K562 (cell line): Measurements from ENCODE around the gene CAPN14. TPM values are rescaled to one million over a fixed set of nuclear protein-coding genes. Genes with fewer than 3 reads are reported as not detected.

Experiments used
- ATAC-seq: fragments of 200-7000 bp; cut with Tn5 transposase; 3 replicates; pipeline ENCODE4 v1.9.1; 2020; ENCODE audit warnings: moderate library complexity
- BruUV-seq: library from RNA; stranded (reverse); fragments of 400-500 nt; replicated peaks from 2 replicates; lab custom pipeline; 2021; lab: Mats Ljungman, UMichigan
- CTCF ChIA-PET: fragments of 300-600 bp; formaldehyde crosslinking; extraction: SDS; loops from one replicate; lab custom pipeline; 2021; ENCODE audit warnings: low intra/inter-chr PET ratio; lab: Yijun Ruan, JAX
- POLR2A ChIA-PET: fragments of 300-600, 350-650 bp; sonication (Branson Sonifier 250); formaldehyde crosslinking; extraction: SDS; loops from one replicate; lab custom pipeline; 2021; ENCODE audit warnings: antibody characterized with exemption, inconsistent platforms; lab: Yijun Ruan, JAX
- DNase-seq, 4 experiments: peaks; one replicate each; pipeline versions ENCODE4 v3.0.0 to v3.0.0-alpha.2; 2011 to 2018; ENCODE audit warnings: low spot score in 3 of 4, mixed read lengths in 3 of 4; ENCODE audit errors: extremely low read depth in 1 of 4
- FAIRE-seq: peaks from 2 replicates; lab custom pipeline; 2011; peaks lifted over from hg19 to GRCh38; lab: Jason Lieb, UNC
- H2AFZ ChIP-seq: 2 replicates; pipeline ENCODE4 v1.6.0; 2011; ENCODE audit warnings: low read depth, low read length, control low read depth, inconsistent platforms
- H3K27ac ChIP-seq: fragments of 200-600 bp; 3 replicates; pipeline ENCODE4 v1.8.0; 2011; ENCODE audit warnings: low read depth, mild to moderate bottlenecking, control low read depth, inconsistent platforms, low read length, moderate library complexity, mixed read lengths; ENCODE audit errors: extremely low read depth
- H3K27me3 ChIP-seq, 2 experiments: fragments of 300-600 bp in 1 of 2; 2 replicates in 1 of 2; 3 replicates in 1 of 2; pipeline versions ENCODE4 v1.6.0 to v1.8.0; 2011; ENCODE audit warnings: inconsistent platforms in 2 of 2, low read length in 2 of 2, mild to moderate bottlenecking in 1 of 2, mixed read lengths in 1 of 2, moderate library complexity in 1 of 2; ENCODE audit not compliant: control insufficient read depth in 2 of 2, insufficient read depth in 2 of 2
- H3K36me3 ChIP-seq: fragments of 300-600 bp; 3 replicates; pipeline ENCODE4 v1.8.0; 2011; ENCODE audit warnings: mild to moderate bottlenecking, low read length, inconsistent platforms; ENCODE audit not compliant: control insufficient read depth, insufficient read depth
- H3K4me1 ChIP-seq, 2 experiments: fragments of 200-600 bp in 1 of 2; replicated peaks in 1 of 2; 2 replicates in 1 of 2; 3 replicates in 1 of 2; pipeline versions ENCODE4 v1.5.1 to v1.8.0; 2011; ENCODE audit warnings: inconsistent platforms in 2 of 2, low read length in 2 of 2, mild to moderate bottlenecking in 1 of 2, mixed read lengths in 1 of 2, moderate library complexity in 1 of 2; ENCODE audit not compliant: control insufficient read depth in 2 of 2, insufficient read depth in 2 of 2
- H3K4me2 ChIP-seq: 2 replicates; pipeline ENCODE4 v1.6.1; 2011; ENCODE audit warnings: low read length, control low read depth, inconsistent platforms, mixed read lengths; ENCODE audit not compliant: insufficient read depth
- H3K4me3 ChIP-seq: fragments of 200-600 bp; sonication (generic), shearing (Covaris generic); 2 replicates; pipeline ENCODE4 v1.5.1; 2016; ENCODE audit warnings: control low read depth, inconsistent platforms
- H3K79me2 ChIP-seq: fragments of 200-600 bp; 3 replicates; pipeline ENCODE4 v1.8.0; 2011; ENCODE audit warnings: low read length, inconsistent platforms; ENCODE audit not compliant: control insufficient read depth, insufficient read depth
- H3K9ac ChIP-seq, 2 experiments: 2 replicates each; pipeline versions ENCODE4 v1.6.0 to v1.6.1; 2011; ENCODE audit warnings: low read depth in 2 of 2, low read length in 2 of 2, control low read depth in 1 of 2, inconsistent platforms in 1 of 2, mild to moderate bottlenecking in 1 of 2, mixed read lengths in 1 of 2; ENCODE audit not compliant: insufficient read depth in 1 of 2
- H3K9me1 ChIP-seq: one replicate; pipeline ENCODE4 v1.6.0; 2011; ENCODE audit warnings: inconsistent platforms, mild to moderate bottlenecking, low read length, moderate library complexity; ENCODE audit not compliant: control insufficient read depth, insufficient read depth
- H3K9me3 ChIP-seq: replicated peaks from 2 replicates; pipeline ENCODE4 v1.5.1; 2011; ENCODE audit warnings: low read depth, low read length, inconsistent platforms; ENCODE audit not compliant: control insufficient read depth, insufficient read depth
- H4K20me1 ChIP-seq: replicated peaks from 2 replicates; pipeline ENCODE4 v1.6.1; 2011; ENCODE audit warnings: low read length, inconsistent platforms, mixed read lengths; ENCODE audit not compliant: control insufficient read depth, insufficient read depth
- ARID2 ChIP-seq: fragments of 450-650 bp; IDR thresholded peaks from 2 replicates; pipeline ENCODE4 v1.6.1; 2017; ENCODE audit warnings: antibody characterized with exemption, mild to moderate bottlenecking
- ASH1L ChIP-seq: fragments of 450-650 bp; IDR thresholded peaks from 2 replicates; pipeline ENCODE4 v1.6.1; 2018; ENCODE audit warnings: borderline replicate concordance, mild to moderate bottlenecking, low read depth; ENCODE audit not compliant: partially characterized antibody
- CHD4 ChIP-seq: fragments of 200-600 bp; sonication (generic); IDR thresholded peaks from 3 replicates; pipeline ENCODE4 v1.6.1; 2012; ENCODE audit warnings: low read depth, mild to moderate bottlenecking, mixed read lengths, low read length, inconsistent platforms; ENCODE audit not compliant: insufficient read depth, insufficient replicate concordance, poor library complexity, severe bottlenecking
- COPS2 ChIP-seq: fragments of 450-650 bp; conservative IDR thresholded peaks from 2 replicates; pipeline ENCODE4 v1.6.1; 2016; ENCODE audit warnings: mild to moderate bottlenecking, moderate library complexity
- CSDE1 ChIP-seq, 2 experiments: fragments of 450-650 bp; IDR thresholded peaks; 2 replicates each; pipeline ENCODE4 v1.6.1; 2016; ENCODE audit warnings: mild to moderate bottlenecking in 1 of 2
- E2F8 ChIP-seq: fragments of 450-650 bp; IDR thresholded peaks from 2 replicates; pipeline ENCODE4 v1.7.1; 2018; ENCODE audit warnings: mild to moderate bottlenecking, low read depth; ENCODE audit not compliant: partially characterized antibody
- L3MBTL2 ChIP-seq: fragments of 450-650 bp; IDR thresholded peaks from 2 replicates; pipeline ENCODE4 v1.6.1; 2016; ENCODE audit warnings: mild to moderate bottlenecking, moderate library complexity
- PHF21A ChIP-seq: fragments of 450-650 bp; IDR thresholded peaks from 2 replicates; pipeline ENCODE4 v1.6.1; 2017; ENCODE audit warnings: low read depth, borderline replicate concordance
- SP1 ChIP-seq: sonication (generic); formaldehyde crosslinking; IDR thresholded peaks from 2 replicates; pipeline ENCODE4 v1.8.1; 2022; ENCODE audit warnings: mild to moderate bottlenecking, missing genetic modification reagents
- ZC3H4 ChIP-seq: sonication (generic); formaldehyde crosslinking; IDR thresholded peaks from 2 replicates; pipeline ENCODE4 v1.9.0; 2021; ENCODE audit warnings: missing genetic modification reagents, borderline replicate concordance
- ZNF224 ChIP-seq: sonication (generic); formaldehyde crosslinking; IDR thresholded peaks from 2 replicates; pipeline ENCODE4 v1.8.0; 2022; ENCODE audit warnings: mild to moderate bottlenecking, missing genetic modification reagents
- ZNF253 ChIP-seq: fragments of 250-450 bp; sonication (Bioruptor Pico); conservative IDR thresholded peaks from 2 replicates; pipeline ENCODE4 v1.6.1; 2021; ENCODE audit warnings: mild to moderate bottlenecking
- WGBS: fragments of 100-300 bp; shearing (Covaris generic); methylation state at CpG from one replicate; pipeline ENCODE4 v1.1.6; 2016; ENCODE audit warnings: low coverage, mixed read lengths; ENCODE audit not compliant: insufficient coverage; ENCODE audit errors: missing lambda C conversion rate; 5-methylcytosine and 5-hydroxymethylcytosine counted together
- in situ Hi-C: fragments of 300-500 bp; cut with MboI; formaldehyde crosslinking; loops from 4 replicates; pipeline ENCODE4 v1.15.0; 2018; ENCODE audit warnings: inconsistent platforms, mixed read lengths
- intact Hi-C: fragments of 100-400 bp; cut with micrococcal nuclease; formaldehyde crosslinking; loops from 2 replicates; pipeline ENCODE4 v1.14.2; 2022
- polyA plus RNA-seq, 8 experiments: library from polyadenylated mRNA; depleted of rRNA in 4 of 8; stranded (reverse) in 5 of 8; unstranded in 3 of 8; fragments of >200 nt; fragmentation: Nextera tagmentation in 2 of 8; fragmentation: Illumina TruSeq in 1 of 8; extraction: Ambion mirVana in 2 of 8; extraction: Trizol in 1 of 8; gene quantifications; 2 replicates each; pipeline versions ENCODE4 v1.2.1 to v1.2.3, GENCODE V29; 2011 to 2014; ENCODE audit warnings: inconsistent platforms in 1 of 8, missing spikeins in 1 of 8
- total RNA-seq, 7 experiments: library from RNA; depleted of rRNA in 6 of 7; stranded (reverse); fragments of >200 nt in 6 of 7; fragmentation: Illumina TruSeq in 2 of 7; extraction: Trizol in 2 of 7; gene quantifications; 2 replicates each; pipeline versions ENCODE4 v1.2.1 to v1.2.3, GENCODE V29; 2011 to 2021; ENCODE audit warnings: low replicate concordance in 1 of 7
- TF ChIP-seq, protein P1 (sequence below): fragments of 450-650 bp; formaldehyde crosslinking; IDR thresholded peaks from 2 replicates; pipeline ENCODE4 v1.4.0; 2022; ENCODE audit warnings: mild to moderate bottlenecking, moderate library complexity

Gene CAPN14
- total and polyA plus RNA-seq, 9 of the 15 experiments (the other 6 are each of a cell fraction or from before 2014, with no cell fraction given), result not detected

- in situ Hi-C loops, result no loop called here
- ChIA-PET CTCF (no interaction called here), POLR2A (interaction anchor here (0.5 kb wide), 1 partner anchor 423 kb away, joined by 3 read pairs; no protein-coding TSS in a partner anchor)
- Histone ChIP-seq H3K9me3 (no peaks in the 10 kb centered on the region), H3K4me1 (no peaks in the 10 kb centered on the region), H4K20me1 (no peaks in the 10 kb centered on the region; the same call in 1 of the 2 replicates), H3K4me2 (no peak overlapping the region), H3K9me1 (no peaks in the 10 kb centered on the region), H3K9ac (no peak overlapping the region), H3K36me3 (no peaks in the 10 kb centered on the region), H3K79me2 (no peaks in the 10 kb centered on the region), H3K27ac (no peak overlapping the region), H3K27me3 (no peaks in the 10 kb centered on the region; a peak in 1 of 5 replicates), H2AFZ (no peak overlapping the region), H3K4me3 (no peak overlapping the region)
- BruUV-seq, result no TSS peak
- WGBS, result 0% methylated on average over 10 of the region's 10 CpGs
- intact Hi-C loops, result loop anchor here (10.0 kb wide), 2 partner anchors 112 to 158 kb away; no protein-coding TSS in a partner anchor
- ATAC-seq, result no peak
- TF ChIP-seq COPS2 (no peak), CSDE1 (IDR thresholded peaks at IDR 0.05) (no peak)
- no peak for DNase-seq
- FAIRE-seq, result no peak
Measured at GRCh38 chr2:31176742-31177141, 40.6 kb downstream of the CAPN14 start.

DNA sequence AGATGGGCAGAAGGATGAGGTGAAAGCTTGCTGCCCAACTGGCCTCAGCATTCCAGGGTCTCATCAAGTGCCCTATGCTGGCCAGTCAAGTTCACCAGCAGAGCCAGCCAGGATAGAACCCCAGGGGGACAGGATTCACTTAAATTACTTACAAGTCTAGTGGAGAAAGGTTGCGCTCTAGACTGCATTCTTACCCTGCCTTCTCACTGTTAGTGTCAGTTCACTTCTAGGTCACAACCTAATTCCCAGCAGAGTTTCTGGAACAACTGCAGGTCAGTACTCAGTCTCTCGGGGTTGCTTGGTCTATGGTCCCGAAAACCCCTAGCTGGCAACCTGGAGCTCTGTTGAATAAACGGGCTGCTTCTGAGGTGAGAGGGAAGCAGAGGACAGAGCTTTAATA is 46.2 kb downstream of the CAPN14 start:
- H3K4me1 ChIP-seq, result no peaks in the 10 kb centered on the region
- H3K9ac ChIP-seq, result no peak overlapping the region
- POLR2A ChIA-PET, result interaction anchor here (0.9 kb wide), 1 partner anchor 22 kb away, joined by 3 read pairs; no protein-coding TSS in a partner anchor
- no peaks in the 10 kb centered on the region for H3K36me3 ChIP-seq
- peaks cover 3% of the 10 kb centered on the region for H4K20me1 ChIP-seq
- intact Hi-C loops, result loop anchor here (2.0 to 10.0 kb wide), 3 partner anchors 106 to 308 kb away; no protein-coding TSS in a partner anchor
- no peaks in the 10 kb centered on the region for H3K9me1 ChIP-seq
- H3K79me2 ChIP-seq, result no peaks in the 10 kb centered on the region
- no peak for ATAC-seq
- no peak overlapping the region for H3K27ac ChIP-seq
- in situ Hi-C loops, result loop anchor here (25.0 kb wide), 1 partner anchor 1009 kb away; no protein-coding TSS in a partner anchor
- H3K27me3 ChIP-seq, result peaks cover 0 to 3% of the 10 kb centered on the region in 2 experiments; a peak in 1 of 5 replicates
- 0% methylated on average over 4 of the region's 4 CpGs for WGBS
- FAIRE-seq, result no peak
- no peak for DNase-seq
- H2AFZ ChIP-seq, result no peak overlapping the region
- H3K4me2 ChIP-seq, result no peak overlapping the region
- no TSS peak for BruUV-seq
- H3K9me3 ChIP-seq, result no peaks in the 10 kb centered on the region
- CTCF ChIA-PET, result interaction anchor here (1.1 to 1.8 kb wide), 2 partner anchors 309 to 457 kb away, joined by 3 to 22 read pairs; no protein-coding TSS in a partner anchor
- H3K4me3 ChIP-seq, result no peak overlapping the region
- TF ChIP-seq PHF21A (no peak), SP1 (CRISPR knock-in tag) (no peak), ZNF253 (CRISPR knock-in tag) (no peak), ZC3H4 (no peak), ZNF224 (no peak), ASH1L (no peak), CHD4 (no peak), E2F8 (no peak), L3MBTL2 (no peak), ARID2 (no peak)
- TF ChIP-seq, protein P1, sequence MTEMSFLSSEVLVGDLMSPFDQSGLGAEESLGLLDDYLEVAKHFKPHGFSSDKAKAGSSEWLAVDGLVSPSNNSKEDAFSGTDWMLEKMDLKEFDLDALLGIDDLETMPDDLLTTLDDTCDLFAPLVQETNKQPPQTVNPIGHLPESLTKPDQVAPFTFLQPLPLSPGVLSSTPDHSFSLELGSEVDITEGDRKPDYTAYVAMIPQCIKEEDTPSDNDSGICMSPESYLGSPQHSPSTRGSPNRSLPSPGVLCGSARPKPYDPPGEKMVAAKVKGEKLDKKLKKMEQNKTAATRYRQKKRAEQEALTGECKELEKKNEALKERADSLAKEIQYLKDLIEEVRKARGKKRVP (CRISPR knock-in tag), result no peak
